K562 (cell line): ENCODE results near the gene KLHL24.

Experiments
- CTCF ChIP-seq, 3 experiments: IDR thresholded peaks in 2 of 3; conservative IDR thresholded peaks in 1 of 3; 2 replicates each; pipeline ENCODE4 v1.5.1; 2011 to 2012; ENCODE audit warnings: low read length in 3 of 3, mild to moderate bottlenecking in 3 of 3, control low read depth in 2 of 3, improper control_type of control experiment in 1 of 3, inconsistent platforms in 1 of 3, low read depth in 1 of 3, mixed read lengths in 1 of 3, moderate library complexity in 1 of 3; ENCODE audit not compliant: insufficient read depth in 2 of 3
- DIDO1 ChIP-seq: fragments of 450-650 bp; IDR thresholded peaks from 2 replicates; pipeline ENCODE4 v1.6.1; 2016; ENCODE audit warnings: low read depth, missing biosample characterization, missing genetic modification characterization
- EHMT2 ChIP-seq: fragments of 450-650 bp; IDR thresholded peaks from 2 replicates; pipeline ENCODE4 v1.6.1; 2018; ENCODE audit warnings: antibody characterized with exemption
- EP300 ChIP-seq: IDR thresholded peaks from 2 replicates; pipeline ENCODE4 v1.6.1; 2012; ENCODE audit warnings: low read length, improper control_type of control experiment
- NRF1 ChIP-seq, 2 experiments: fragments of 450-650 bp; IDR thresholded peaks in 1 of 2; conservative IDR thresholded peaks in 1 of 2; 2 replicates each; pipeline ENCODE4 v1.6.1; 2014; ENCODE audit warnings: mild to moderate bottlenecking in 2 of 2
- RBFOX2 ChIP-seq: fragments of 200-400 bp; formaldehyde crosslinking; IDR thresholded peaks from 2 replicates; pipeline ENCODE4 v1.6.1; 2017; ENCODE audit warnings: low read depth, mild to moderate bottlenecking, low read length, moderate library complexity
- RFX7 ChIP-seq: fragments of 250-450 bp; sonication (Bioruptor Pico); IDR thresholded peaks from 2 replicates; pipeline ENCODE4 v1.5.1; 2021; ENCODE audit warnings: mild to moderate bottlenecking
- SIN3A ChIP-seq, 2 experiments: fragments of 150-350 bp in 1 of 2; IDR thresholded peaks; 2 replicates each; pipeline ENCODE4 v1.6.1; 2011 to 2016; ENCODE audit warnings: borderline replicate concordance in 2 of 2, low read depth in 2 of 2, low read length in 2 of 2, mild to moderate bottlenecking in 2 of 2, moderate library complexity in 2 of 2; ENCODE audit not compliant: control insufficient read depth in 1 of 2
- ZKSCAN1 ChIP-seq: fragments of 150-350 bp; IDR thresholded peaks from 2 replicates; pipeline ENCODE4 v1.6.1; 2016; ENCODE audit warnings: low read depth, low read length
- ZNF589 ChIP-seq: fragments of 200-800 bp; sonication (Bioruptor generic); IDR thresholded peaks from 2 replicates; pipeline ENCODE4 v1.6.1; 2016; ENCODE audit warnings: low read depth, missing genetic modification characterization, missing compliant biosample characterization

- TF ChIP-seq EP300 (no peak), CTCF (IDR thresholded peaks at IDR 0.05 in 2 of 3, conservative IDR thresholded peaks at IDR 0.05 in 1 of 3; ENCODE audit: insufficient read depth in 2 of 3, low read depth in 1 of 3, low read length in 3 of 3) (no peak), ZKSCAN1 (no peak), EHMT2 (no peak), RFX7 (CRISPR knock-in tag) (no peak), SIN3A (IDR thresholded peaks at IDR 0.05; ENCODE audit: borderline replicate concordance in 2 of 2, control insufficient read depth in 1 of 2, low read depth in 2 of 2, low read length in 2 of 2) (no peak), NRF1 (conservative IDR thresholded peaks at IDR 0.05 in 1 of 2, IDR thresholded peaks at IDR 0.05 in 1 of 2) (no peak), DIDO1 (tag) (no peak), ZNF589 (CRISPR knock-in tag) (no peak), RBFOX2 (no peak)
Observed at GRCh38 chr3:183592821-183593220, 42.6 kb upstream of the KLHL24 start.
